GM19351 (cell line): ENCODE results near the gene SSH2.

Source experiments
- ATAC-seq: cut with Tn5 transposase; IDR thresholded peaks from one replicate; pipeline ENCODE4 v1.9.1; 2021; ENCODE audit warnings: mild to moderate bottlenecking, moderate library complexity; ENCODE audit not compliant: unreplicated experiment

SSH2 gene

GRCh38 chr17:29594519-29595090 is 335.4 kb downstream of the SSH2 start:
- ATAC-seq, result no peak

GRCh38 chr17:29593591-29594518 is 336.2 kb downstream of the SSH2 start:
- ATAC-seq, result no peak

- ATAC-seq, result no peak
These were observed 337.0 kb downstream of the SSH2 start, which contains the start of gene ANKRD13B for GRCh38 chr17:29592850-29593551. TSS of gene ANKRD13B (plus strand) at chr17:29593132. CDS start at chr17:29593622, 490 bp downstream.

GRCh38 chr17:29591737-29592608 is 338.1 kb downstream of the SSH2 start:
- no peak for ATAC-seq

GRCh38 chr17:29591146-29591736 is 338.8 kb downstream of the SSH2 start:
- ATAC-seq, result no peak

GRCh38 chr17:29590411-29591145 is 339.4 kb downstream of the SSH2 start:
- no peak for ATAC-seq

- peak; percentile 55 for ATAC-seq
These were observed 340.3 kb downstream of the SSH2 start, which contains the start of gene GIT1 for GRCh38 chr17:29589524-29590410. TSS of gene GIT1 (minus strand) at chr17:29589648. CDS start at chr17:29589378, 270 bp downstream.

GRCh38 chr17:29588562-29589411 is 341.2 kb downstream of the SSH2 start:
- ATAC-seq, result no peak

- ATAC-seq, result no peak
These were observed 341.9 kb downstream of the SSH2 start for GRCh38 chr17:29588017-29588561.

- ATAC-seq, result no peak
These were observed 342.4 kb downstream of the SSH2 start for GRCh38 chr17:29587591-29587990.

GRCh38 chr17:29586676-29587469 is 343.2 kb downstream of the SSH2 start:
- no peak for ATAC-seq

GRCh38 chr17:29585080-29585751 is 344.8 kb downstream of the SSH2 start:
- ATAC-seq, result no peak

- no peak for ATAC-seq
These were observed 345.5 kb downstream of the SSH2 start for GRCh38 chr17:29584452-29585079.

GRCh38 chr17:29583324-29584248 is 346.4 kb downstream of the SSH2 start:
- ATAC-seq, result no peak
